Fibroblast of the aortic adventitia (primary cell): ENCODE measurements around the gene ATP5MC3. TPM values are rescaled to one million over a fixed set of nuclear protein-coding genes. Genes with fewer than 3 reads are reported as not detected.
"Not testable (repeated sequence)": the region's sequence is repeated elsewhere in the genome, so short reads cannot be mapped to it uniquely, and the experiment has no call there.

Experiments used
- DNase-seq: peaks from one replicate; pipeline ENCODE4 v3.0.0-alpha.2; 2010; ENCODE audit warnings: low read depth
- H3K4me3 ChIP-seq: 2 replicates; pipeline ENCODE4 v1.5.1; 2011; ENCODE audit warnings: low read depth, mild to moderate bottlenecking, control low read depth, low read length, moderate library complexity
- total RNA-seq: library from RNA; depleted of rRNA; stranded (reverse); fragments of >200 nt; gene quantifications from 2 replicates; pipeline ENCODE4 v1.2.3, GENCODE V29; 2012; ENCODE audit warnings: low replicate concordance
- TF ChIP-seq, protein P1 (sequence below): IDR thresholded peaks from 2 replicates; pipeline ENCODE4 v1.5.1; 2011; ENCODE audit warnings: mild to moderate bottlenecking, low read length, control low read depth, inconsistent platforms; ENCODE audit not compliant: insufficient read depth

The ATP5MC3 gene
- total RNA-seq, result 61.2 and 168 TPM in 2 replicates

DNA sequence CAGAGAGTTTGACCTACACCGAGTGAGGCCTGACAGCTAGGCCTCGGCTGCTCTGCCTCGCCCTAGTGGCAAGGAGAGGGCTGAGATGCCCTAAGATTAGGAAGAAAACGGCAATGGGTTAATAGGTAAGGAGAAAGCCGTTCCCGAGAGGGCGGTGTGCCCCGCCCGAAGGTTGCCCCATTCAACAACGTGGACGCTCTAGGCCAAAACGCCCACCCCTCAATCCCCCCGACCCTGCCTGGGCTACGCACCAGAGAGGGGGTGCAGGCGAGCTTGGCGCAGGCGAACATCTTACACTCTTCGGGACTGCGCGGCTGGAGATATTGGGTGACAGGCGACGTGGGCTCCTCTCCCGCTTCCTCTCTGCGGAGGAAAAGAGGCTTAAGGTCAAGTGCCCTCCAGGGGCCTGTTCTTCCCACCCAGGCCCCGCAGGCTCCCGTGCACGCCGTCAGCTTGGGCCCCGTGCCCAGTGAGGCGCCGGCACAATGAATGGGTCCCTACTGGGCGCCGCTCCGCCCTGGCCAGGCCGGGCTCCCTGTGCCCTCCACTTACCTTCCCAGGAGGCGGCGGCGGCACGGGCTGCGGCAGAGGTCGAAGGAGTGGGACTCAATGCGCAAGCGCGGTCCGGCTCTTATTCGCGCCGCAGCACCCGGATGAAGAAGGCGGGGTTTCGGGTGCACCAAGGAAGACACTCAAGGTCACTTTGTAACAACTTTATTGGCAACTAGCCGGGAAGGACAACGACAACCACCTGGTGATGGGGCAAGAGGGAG, at the start of gene ATP5MC3:
TSS of gene ATP5MC3 (minus strand) at position 607 of the 773 bp plus-strand sequence. CDS start at position 290, 317 bp downstream.
- peak; percentile 93 for DNase-seq
- TF ChIP-seq, protein P1, sequence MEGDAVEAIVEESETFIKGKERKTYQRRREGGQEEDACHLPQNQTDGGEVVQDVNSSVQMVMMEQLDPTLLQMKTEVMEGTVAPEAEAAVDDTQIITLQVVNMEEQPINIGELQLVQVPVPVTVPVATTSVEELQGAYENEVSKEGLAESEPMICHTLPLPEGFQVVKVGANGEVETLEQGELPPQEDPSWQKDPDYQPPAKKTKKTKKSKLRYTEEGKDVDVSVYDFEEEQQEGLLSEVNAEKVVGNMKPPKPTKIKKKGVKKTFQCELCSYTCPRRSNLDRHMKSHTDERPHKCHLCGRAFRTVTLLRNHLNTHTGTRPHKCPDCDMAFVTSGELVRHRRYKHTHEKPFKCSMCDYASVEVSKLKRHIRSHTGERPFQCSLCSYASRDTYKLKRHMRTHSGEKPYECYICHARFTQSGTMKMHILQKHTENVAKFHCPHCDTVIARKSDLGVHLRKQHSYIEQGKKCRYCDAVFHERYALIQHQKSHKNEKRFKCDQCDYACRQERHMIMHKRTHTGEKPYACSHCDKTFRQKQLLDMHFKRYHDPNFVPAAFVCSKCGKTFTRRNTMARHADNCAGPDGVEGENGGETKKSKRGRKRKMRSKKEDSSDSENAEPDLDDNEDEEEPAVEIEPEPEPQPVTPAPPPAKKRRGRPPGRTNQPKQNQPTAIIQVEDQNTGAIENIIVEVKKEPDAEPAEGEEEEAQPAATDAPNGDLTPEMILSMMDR, result peak; percentile 40
- H3K4me3 ChIP-seq, result peak within 1 kb of the TSS; percentile 90

DNA sequence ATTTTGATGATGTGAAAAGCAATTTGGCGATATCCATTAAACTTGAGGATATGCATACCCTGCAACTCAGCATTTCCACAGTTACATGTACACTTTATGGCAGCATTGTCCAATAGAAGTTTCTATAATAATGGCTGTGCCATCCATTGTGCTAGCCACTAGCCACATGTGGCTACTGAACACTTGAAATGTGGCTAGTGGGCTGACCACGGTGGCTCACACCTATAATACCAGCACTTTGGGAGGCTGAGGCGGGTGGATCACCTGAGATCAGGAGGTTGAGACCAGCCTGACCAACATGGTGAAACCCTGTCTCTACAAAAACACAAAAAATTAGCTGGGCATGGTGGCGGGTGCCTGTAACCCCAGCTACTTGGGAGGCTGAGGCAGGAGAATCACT, 47.1 kb upstream of the ATP5MC3 start:
- not testable (repeated sequence) for DNase-seq, H3K4me3 ChIP-seq

DNA sequence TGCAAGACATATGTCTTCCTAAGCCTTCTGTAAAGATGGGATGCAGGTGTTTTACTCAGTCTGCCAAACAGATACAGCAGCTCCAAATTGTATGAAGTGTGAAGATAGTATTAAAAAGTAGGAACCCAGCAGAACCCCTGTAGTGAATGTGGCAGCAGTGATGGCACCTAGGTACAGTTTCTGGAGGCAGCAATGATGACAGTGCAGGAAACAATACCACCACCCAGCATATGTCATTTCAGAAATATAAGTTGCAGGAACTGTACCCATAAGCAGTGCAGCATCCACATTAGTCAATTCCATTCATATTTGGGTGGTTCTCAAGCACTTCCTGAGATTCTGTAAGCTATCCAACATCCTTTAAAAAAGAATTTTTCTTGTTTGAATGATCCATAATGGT, 46.7 kb upstream of the ATP5MC3 start:
- no peak overlapping the region for H3K4me3 ChIP-seq
- TF ChIP-seq, protein P1, result no peak
- DNase-seq, result no peak

DNA sequence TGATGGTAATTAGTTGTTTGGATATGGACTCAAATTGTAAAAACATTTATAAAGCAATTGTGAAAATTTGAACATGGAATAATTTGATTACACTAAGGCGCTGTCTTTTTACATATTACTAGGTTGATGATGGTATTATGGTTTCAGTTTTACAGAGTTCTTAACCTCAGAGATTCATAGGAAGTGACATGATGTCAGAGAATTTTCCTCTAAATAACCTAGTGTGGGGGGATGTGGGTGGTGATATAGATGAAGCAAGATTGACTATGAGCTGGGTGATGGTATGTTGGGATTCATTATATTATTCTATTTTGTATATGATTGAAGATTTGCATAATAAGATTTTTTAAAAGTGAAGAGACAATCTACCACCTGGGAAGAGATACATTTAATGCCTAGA, 45.9 kb upstream of the ATP5MC3 start:
- H3K4me3 ChIP-seq, result no peak overlapping the region
- TF ChIP-seq, protein P1, result no peak
- DNase-seq, result no peak

DNA sequence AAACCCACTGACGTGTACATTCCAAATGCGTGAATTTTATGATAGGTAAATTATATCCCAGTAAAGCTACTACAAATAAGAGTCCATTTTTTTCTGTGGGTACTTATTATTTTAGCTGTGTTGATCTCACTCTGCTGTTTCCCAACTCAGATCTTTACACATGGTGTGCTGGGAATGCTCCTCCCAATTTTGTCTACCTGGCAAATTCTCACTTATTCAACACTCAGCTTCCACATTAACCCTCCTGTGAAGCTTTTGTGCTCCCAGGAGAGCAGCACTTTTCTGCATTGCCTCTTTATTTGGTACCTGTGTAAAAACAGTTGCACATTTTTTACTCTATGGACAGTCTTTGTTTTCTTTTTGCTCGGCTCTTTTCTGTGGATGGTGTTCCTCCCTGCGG, 38.6 kb upstream of the ATP5MC3 start:
- TF ChIP-seq, protein P1, result no peak
- no peak overlapping the region for H3K4me3 ChIP-seq
- no peak for DNase-seq

DNA sequence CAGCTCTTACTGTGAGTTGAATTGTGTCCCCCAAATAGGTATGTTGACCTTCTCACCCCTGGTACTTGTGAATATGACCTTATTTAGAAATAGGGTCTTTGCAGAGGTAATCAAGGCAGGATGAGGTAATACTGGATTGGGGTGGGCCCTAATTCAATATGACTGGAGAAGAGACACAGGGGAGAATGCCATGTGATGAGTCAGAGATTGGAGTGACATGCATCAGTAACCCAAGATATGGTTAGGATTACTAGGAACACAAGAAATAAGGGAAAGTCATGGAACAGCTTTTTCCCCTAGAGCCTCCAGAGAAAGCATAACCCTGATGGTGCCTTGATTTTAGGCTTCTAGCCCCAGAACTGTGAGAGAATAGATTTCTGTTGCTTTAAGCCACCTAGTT, 37.0 kb upstream of the ATP5MC3 start:
- TF ChIP-seq, protein P1, result no peak
- DNase-seq, result no peak
- H3K4me3 ChIP-seq, result no peak overlapping the region

DNA sequence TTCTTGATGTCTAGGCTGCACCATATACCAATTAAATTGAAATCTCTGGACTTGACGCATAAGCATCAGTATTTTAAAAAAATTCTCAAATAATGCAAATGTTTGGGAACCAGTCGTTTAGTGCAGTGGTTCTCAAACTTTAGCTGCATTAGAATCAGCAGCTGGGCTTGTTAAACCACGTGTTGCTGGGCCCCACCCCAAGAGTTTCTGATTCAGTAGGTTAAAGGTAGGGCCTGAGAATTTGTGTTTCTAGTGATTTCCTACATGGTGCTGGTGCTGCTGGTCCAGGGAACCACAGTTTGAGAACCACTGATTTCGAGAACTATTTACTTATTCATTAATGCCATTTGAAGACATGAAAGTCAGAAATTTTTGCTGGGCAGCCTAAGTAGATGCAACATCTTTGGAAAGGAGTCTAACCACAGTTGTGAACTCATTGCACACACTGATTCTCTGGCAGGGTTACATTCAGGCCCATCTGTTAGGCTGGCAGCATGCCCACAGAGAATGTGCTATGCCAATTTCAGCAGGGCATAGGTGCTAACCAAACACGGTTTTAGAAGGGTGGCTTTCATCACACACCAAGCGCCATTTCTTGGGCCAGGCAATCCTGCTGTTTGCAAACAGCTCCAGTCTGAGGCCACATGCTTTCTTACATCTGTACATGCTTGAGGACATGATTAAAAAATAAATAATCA, 26.4 kb upstream of the ATP5MC3 start:
- no peak overlapping the region for H3K4me3 ChIP-seq
- peak; percentile 10 for DNase-seq
- TF ChIP-seq, protein P1, result no peak
